Effector memory CD4-positive, alpha-beta T cell (primary cell): ENCODE data around the gene BCL7B.

Experiments used
- DNase-seq, 3 donors: peaks; one replicate each; pipeline ENCODE4 v3.0.0-alpha.2; 2020
- H3K27ac ChIP-seq: 2 replicates; pipeline ENCODE4 v1.7.0; 2013; ENCODE audit warnings: mild to moderate bottlenecking, low read length, moderate library complexity; ENCODE audit not compliant: insufficient read depth, poor library complexity, severe bottlenecking
- H3K27me3 ChIP-seq: replicated peaks from 2 replicates; pipeline ENCODE4 v1.7.0; 2013; ENCODE audit warnings: mild to moderate bottlenecking, low read length; ENCODE audit not compliant: insufficient read depth, control insufficient read depth, poor library complexity, severe bottlenecking
- H3K36me3 ChIP-seq: 2 replicates; pipeline ENCODE4 v1.7.0; 2013; ENCODE audit warnings: mild to moderate bottlenecking, low read length, moderate library complexity; ENCODE audit not compliant: control insufficient read depth, insufficient read depth
- H3K4me1 ChIP-seq: 2 replicates; pipeline ENCODE4 v1.7.0; 2013; ENCODE audit warnings: low read length, mild to moderate bottlenecking; ENCODE audit not compliant: control insufficient read depth, insufficient read depth, poor library complexity, severe bottlenecking
- H3K4me3 ChIP-seq: 2 replicates; pipeline ENCODE4 v1.7.0; 2013; ENCODE audit warnings: low read length, low read depth, mild to moderate bottlenecking; ENCODE audit not compliant: insufficient read depth, poor library complexity, severe bottlenecking
- H3K9me3 ChIP-seq: 2 replicates; pipeline ENCODE4 v1.7.0; 2013; ENCODE audit warnings: mild to moderate bottlenecking, low read length, moderate library complexity; ENCODE audit not compliant: control insufficient read depth
- total RNA-seq, 3 donors: gene quantifications; one replicate each; lab custom pipeline; 2026; lab: John Stamatoyannopoulos, UW

BCL7B gene
- 60.4 to 91.1 (median 62.5) reads per million in 3 donors for total RNA-seq

- Histone ChIP-seq H3K9me3 (no peaks in the 10 kb centered on the region), H3K4me1 (peaks cover 21% of the 10 kb centered on the region), H3K36me3 (peaks cover 6% of the 10 kb centered on the region), H3K27me3 (no peaks in the 10 kb centered on the region), H3K4me3 (peak within 1 kb of the TSS; percentile 88), H3K27ac (peak within 1 kb of the TSS; percentile 100)
- DNase-seq = peak; percentile 67 to 70 (median 68)
Observed at GRCh38 chr7:73557397-73558257, at the start of gene BCL7B. TSS of gene BCL7B (minus strand) at chr7:73557690. CDS start at chr7:73557578, 112 bp downstream.

GRCh38 chr7:73605601-73606220 lies 48.2 kb upstream of the BCL7B start:
- Histone ChIP-seq H3K4me1 (no peaks in the 10 kb centered on the region), H3K27me3 (no peaks in the 10 kb centered on the region), H3K27ac (no peak overlapping the region), H3K4me3 (no peak overlapping the region), H3K9me3 (no peaks in the 10 kb centered on the region), H3K36me3 (no peaks in the 10 kb centered on the region)
- DNase-seq = no peak

GRCh38 chr7:73602721-73603651 lies 45.5 kb upstream of the BCL7B start:
- Histone ChIP-seq H3K4me3 (no peak overlapping the region), H3K36me3 (no peaks in the 10 kb centered on the region), H3K27me3 (no peaks in the 10 kb centered on the region), H3K4me1 (no peaks in the 10 kb centered on the region), H3K27ac (no peak overlapping the region), H3K9me3 (no peaks in the 10 kb centered on the region)
- no peak for DNase-seq

GRCh38 chr7:73599916-73600315 lies 42.4 kb upstream of the BCL7B start:
- Histone ChIP-seq H3K27me3 (no peaks in the 10 kb centered on the region), H3K4me1 (no peaks in the 10 kb centered on the region), H3K9me3 (no peaks in the 10 kb centered on the region), H3K4me3 (no peak overlapping the region), H3K27ac (no peak overlapping the region), H3K36me3 (no peaks in the 10 kb centered on the region)
- no peak for DNase-seq

- Histone ChIP-seq H3K36me3 (no peaks in the 10 kb centered on the region), H3K4me1 (no peaks in the 10 kb centered on the region), H3K4me3 (no peak overlapping the region), H3K27ac (no peak overlapping the region), H3K27me3 (no peaks in the 10 kb centered on the region), H3K9me3 (no peaks in the 10 kb centered on the region)
- DNase-seq = no peak
Observed at GRCh38 chr7:73599151-73599882, 41.8 kb upstream of the BCL7B start.

GRCh38 chr7:73597978-73598782 lies 40.7 kb upstream of the BCL7B start:
- no peak for DNase-seq
- H3K27me3 ChIP-seq = no peaks in the 10 kb centered on the region
- no peaks in the 10 kb centered on the region for H3K4me1 ChIP-seq
- H3K27ac ChIP-seq = no peak overlapping the region
- no peak overlapping the region for H3K4me3 ChIP-seq
- H3K9me3 ChIP-seq = no peaks in the 10 kb centered on the region
- H3K36me3 ChIP-seq = no peaks in the 10 kb centered on the region

GRCh38 chr7:73596191-73597065 lies 38.9 kb upstream of the BCL7B start:
- no peaks in the 10 kb centered on the region for H3K36me3 ChIP-seq
- no peaks in the 10 kb centered on the region for H3K27me3 ChIP-seq
- no peaks in the 10 kb centered on the region for H3K4me1 ChIP-seq
- H3K4me3 ChIP-seq = no peak overlapping the region
- DNase-seq = no peak
- no peaks in the 10 kb centered on the region for H3K9me3 ChIP-seq
- H3K27ac ChIP-seq = no peak overlapping the region

GRCh38 chr7:73595358-73595757 lies 37.9 kb upstream of the BCL7B start:
- Histone ChIP-seq H3K4me3 (no peak overlapping the region), H3K4me1 (no peaks in the 10 kb centered on the region), H3K9me3 (no peaks in the 10 kb centered on the region), H3K27ac (no peak overlapping the region), H3K27me3 (no peaks in the 10 kb centered on the region), H3K36me3 (no peaks in the 10 kb centered on the region)
- no peak for DNase-seq
